PC-9 (cell line): ENCODE measurements around the gene TSPEAR.

Source experiments
- CTCF ChIP-seq: fragments of 200-600 bp; sonication (generic); conservative IDR thresholded peaks from 2 replicates; pipeline ENCODE4 v1.6.1; 2017; ENCODE audit warnings: mixed run types, antibody characterized with exemption, mild to moderate bottlenecking, moderate library complexity
- EZH2 ChIP-seq: fragments of 200-600 bp; sonication (generic); IDR thresholded peaks from 2 replicates; pipeline ENCODE4 v1.8.0; 2017; ENCODE audit warnings: antibody characterized with exemption, low read depth

- no peak for TF ChIP-seq CTCF
- TF ChIP-seq EZH2, result no peak
Measured at GRCh38 chr21:44653123-44653522, 58.2 kb downstream of the TSPEAR start.
